NCI-H69 (cell line): ENCODE results near the gene ABCB6.

Source experiments
- DNase-seq: peaks from one replicate; lab custom pipeline; 2025; lab: John Stamatoyannopoulos, UW

The ABCB6 gene

GRCh38 chr2:219184121-219184520 is 34.6 kb downstream of the ABCB6 start:
- DNase-seq: peak; percentile 88

GRCh38 chr2:219183151-219183772 is 35.5 kb downstream of the ABCB6 start:
- no peak for DNase-seq

- DNase-seq: no peak
Observed at GRCh38 chr2:219182331-219183150, 36.2 kb downstream of the ABCB6 start.

GRCh38 chr2:219181531-219181930 is 37.2 kb downstream of the ABCB6 start:
- no peak for DNase-seq

- DNase-seq: no peak
Observed at GRCh38 chr2:219180961-219181360, 37.8 kb downstream of the ABCB6 start.

- no peak for DNase-seq
Observed at GRCh38 chr2:219179601-219180465, 38.9 kb downstream of the ABCB6 start.

- peak; percentile 44 for DNase-seq
Observed at GRCh38 chr2:219178377-219179175, 40.2 kb downstream of the ABCB6 start.

GRCh38 chr2:219177552-219178376 is 41.0 kb downstream of the ABCB6 start, which contains the start of gene RETREG2:
Gene RETREG2 (plus strand): TSS chr2:219178275. CDS start chr2:219178353, 78 bp downstream.
- DNase-seq: peak; percentile 87

- peak; percentile 92 for DNase-seq
Observed at GRCh38 chr2:219176818-219177551, 41.8 kb downstream of the ABCB6 start, which contains the start of gene CNPPD1. Gene CNPPD1 (minus strand): TSS chr2:219176925. CDS start chr2:219176828, 97 bp downstream.

GRCh38 chr2:219175928-219176817 is 42.6 kb downstream of the ABCB6 start:
- peak; percentile 74 for DNase-seq

GRCh38 chr2:219175486-219175885 is 43.3 kb downstream of the ABCB6 start:
- no peak for DNase-seq

- DNase-seq: no peak
Observed at GRCh38 chr2:219174801-219175200, 44.0 kb downstream of the ABCB6 start.

GRCh38 chr2:219174146-219174545 is 44.6 kb downstream of the ABCB6 start:
- DNase-seq: no peak

- DNase-seq: no peak
Observed at GRCh38 chr2:219173176-219173575, 45.6 kb downstream of the ABCB6 start.

GRCh38 chr2:219172231-219173154 is 46.3 kb downstream of the ABCB6 start:
- DNase-seq: no peak

- peak; percentile 35 for DNase-seq
Observed at GRCh38 chr2:219171231-219171651, 47.5 kb downstream of the ABCB6 start.

- no peak for DNase-seq
Observed at GRCh38 chr2:219169930-219170654, 48.7 kb downstream of the ABCB6 start, which contains the start of gene SLC23A3. Gene SLC23A3 (minus strand): TSS chr2:219170029. CDS start chr2:219169984, 45 bp downstream.
